Measurements from ENCODE around the gene ZDHHC3.

DNA sequence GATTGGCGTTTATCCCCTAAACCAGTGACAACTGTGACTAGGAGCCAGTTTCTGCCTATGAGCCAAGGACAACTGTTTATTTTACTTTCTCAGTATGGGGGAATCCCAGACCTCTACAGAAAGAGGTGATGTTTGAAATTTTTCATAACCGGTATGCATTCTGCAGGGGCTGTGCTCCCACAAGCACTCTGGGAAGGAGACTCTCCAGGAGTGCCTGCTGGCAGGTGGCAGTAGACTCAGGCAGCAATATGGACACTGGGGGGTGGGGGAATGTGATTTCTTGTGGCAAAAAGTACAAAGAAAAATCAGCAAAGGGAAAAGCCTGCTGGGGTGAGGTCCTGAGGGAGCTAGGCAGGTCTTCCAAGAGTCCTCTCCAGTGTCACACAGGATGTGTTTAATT, 95.7 kb downstream of the ZDHHC3 start:
- TF ChIP-seq, protein P1, sequence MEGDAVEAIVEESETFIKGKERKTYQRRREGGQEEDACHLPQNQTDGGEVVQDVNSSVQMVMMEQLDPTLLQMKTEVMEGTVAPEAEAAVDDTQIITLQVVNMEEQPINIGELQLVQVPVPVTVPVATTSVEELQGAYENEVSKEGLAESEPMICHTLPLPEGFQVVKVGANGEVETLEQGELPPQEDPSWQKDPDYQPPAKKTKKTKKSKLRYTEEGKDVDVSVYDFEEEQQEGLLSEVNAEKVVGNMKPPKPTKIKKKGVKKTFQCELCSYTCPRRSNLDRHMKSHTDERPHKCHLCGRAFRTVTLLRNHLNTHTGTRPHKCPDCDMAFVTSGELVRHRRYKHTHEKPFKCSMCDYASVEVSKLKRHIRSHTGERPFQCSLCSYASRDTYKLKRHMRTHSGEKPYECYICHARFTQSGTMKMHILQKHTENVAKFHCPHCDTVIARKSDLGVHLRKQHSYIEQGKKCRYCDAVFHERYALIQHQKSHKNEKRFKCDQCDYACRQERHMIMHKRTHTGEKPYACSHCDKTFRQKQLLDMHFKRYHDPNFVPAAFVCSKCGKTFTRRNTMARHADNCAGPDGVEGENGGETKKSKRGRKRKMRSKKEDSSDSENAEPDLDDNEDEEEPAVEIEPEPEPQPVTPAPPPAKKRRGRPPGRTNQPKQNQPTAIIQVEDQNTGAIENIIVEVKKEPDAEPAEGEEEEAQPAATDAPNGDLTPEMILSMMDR (IDR thresholded peaks at IDR 0.05; ENCODE audit: low read length): no peak
- TF ChIP-seq EZH2 (optimal IDR thresholded peaks at IDR 0.05; ENCODE audit: low read depth, low read length) (no peak), EZH2phosphoT487 (IDR thresholded peaks at IDR 0.05; ENCODE audit: low read length) (no peak)
